ENCODE results near the gene CLCNKA.
A peak's percentile ranks its signal among the peaks of the same experiment; 100 is the strongest.
"Not testable (repeated sequence)": the region's sequence is repeated elsewhere in the genome, so short reads cannot be mapped to it uniquely, and the experiment has no call there.

Gene CLCNKA

GRCh38 chr1:16018308-16018707 is 3.5 kb upstream of the CLCNKA start:
- no peak for DNase-seq

- no peak for DNase-seq
Measured at GRCh38 chr1:16018749-16019643, 2.8 kb upstream of the CLCNKA start.

- no peak for DNase-seq
Measured at GRCh38 chr1:16019644-16020277, 2.1 kb upstream of the CLCNKA start.

GRCh38 chr1:16020325-16020724 is 1.5 kb upstream of the CLCNKA start:
- DNase-seq, result no peak

- DNase-seq, result not testable (repeated sequence)
Measured at GRCh38 chr1:16020878-16021277, 958 bp upstream of the CLCNKA start.

- no peak for DNase-seq
Measured at GRCh38 chr1:16022393-16022792, 557 bp downstream of the CLCNKA start.

GRCh38 chr1:16023050-16023653 is 1.3 kb downstream of the CLCNKA start:
- no peak for DNase-seq

DNA sequence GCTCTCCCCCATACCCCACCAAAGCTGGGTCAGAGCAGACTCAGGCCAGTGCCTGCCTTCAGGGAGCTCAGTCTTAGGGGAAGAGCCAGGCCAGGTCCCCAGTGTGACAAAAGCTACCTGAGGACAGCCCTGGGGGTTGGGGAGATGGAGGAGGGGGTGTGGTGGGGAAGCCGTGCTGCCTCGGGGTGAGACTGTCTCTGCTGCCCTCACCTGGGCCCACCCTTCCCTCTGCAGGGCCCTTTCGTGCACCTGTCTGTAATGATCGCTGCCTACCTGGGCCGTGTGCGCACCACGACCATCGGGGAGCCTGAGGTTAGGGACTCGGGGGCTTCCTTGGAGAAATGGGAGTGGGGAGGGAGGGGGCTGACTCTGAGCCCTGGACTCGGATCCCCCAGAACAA is 4.5 kb downstream of the CLCNKA start:
- not testable (repeated sequence) for DNase-seq

- peak; percentile 77 for DNase-seq
Measured at GRCh38 chr1:16026723-16027484, 5.1 kb downstream of the CLCNKA start.

DNA sequence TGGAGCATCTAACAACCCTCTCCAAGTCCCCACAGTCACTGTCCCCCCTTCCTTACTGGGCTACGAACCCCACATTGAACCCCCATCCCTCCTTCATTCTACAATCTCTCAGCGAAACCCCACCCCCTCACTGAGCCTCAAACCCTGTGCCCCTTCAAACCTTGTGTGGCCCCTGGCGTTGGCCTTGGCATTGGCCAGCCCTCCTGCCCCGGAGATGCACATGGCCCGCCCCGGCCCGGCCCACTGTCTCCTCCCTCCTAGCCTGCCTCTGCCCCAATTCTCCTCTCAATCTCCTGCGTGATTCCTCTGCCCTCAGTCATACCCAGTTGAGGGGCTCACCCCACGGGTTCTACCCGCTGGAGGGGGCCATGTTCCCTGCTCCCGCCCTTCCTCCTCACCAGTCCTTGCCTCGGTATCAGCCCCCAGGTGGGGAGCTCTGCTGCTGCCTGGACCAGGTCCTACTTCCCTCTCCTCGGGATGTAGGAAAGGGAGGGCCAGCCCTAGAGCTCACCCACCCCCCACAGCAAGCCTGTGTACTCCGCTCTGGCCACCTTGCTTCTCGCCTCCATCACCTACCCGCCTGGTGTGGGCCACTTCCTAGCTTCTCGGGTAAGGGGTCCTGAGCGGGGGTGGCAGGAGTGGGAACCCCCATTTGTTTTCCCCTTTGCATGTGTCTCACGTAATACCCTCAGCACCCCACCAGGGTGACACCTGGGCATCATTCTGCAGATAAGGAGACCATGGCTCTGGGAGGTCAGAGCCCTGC is 6.6 kb downstream of the CLCNKA start:
- DNase-seq, result no peak

GRCh38 chr1:16029003-16029268 is 7.1 kb downstream of the CLCNKA start:
- not testable (repeated sequence) for DNase-seq

GRCh38 chr1:16029288-16029687 is 7.5 kb downstream of the CLCNKA start:
- no peak for DNase-seq

DNA sequence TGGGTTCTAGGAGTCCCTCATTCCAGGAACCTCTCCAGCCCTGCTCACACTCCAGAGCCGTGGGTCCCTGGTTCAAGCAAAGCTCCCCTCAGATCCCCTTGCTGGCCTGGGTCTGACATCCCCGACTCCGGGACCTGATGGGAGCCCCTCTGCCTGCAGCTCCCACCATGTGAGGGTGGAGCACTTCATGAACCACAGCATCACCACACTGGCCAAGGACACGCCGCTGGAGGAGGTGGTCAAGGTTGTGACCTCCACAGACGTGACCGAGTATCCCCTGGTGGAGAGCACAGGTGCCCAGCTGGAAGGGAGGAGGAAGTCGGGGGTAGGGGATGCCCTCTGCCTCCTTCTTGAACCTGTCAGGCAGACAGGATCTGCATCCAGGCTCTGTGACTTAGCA is 9.7 kb downstream of the CLCNKA start:
- no peak for DNase-seq

GRCh38 chr1:16032388-16033102 is 10.7 kb downstream of the CLCNKA start:
- DNase-seq, result peak; percentile 94

GRCh38 chr1:16033103-16033632 is 11.3 kb downstream of the CLCNKA start:
- DNase-seq, result not testable (repeated sequence)

- not testable (repeated sequence) for DNase-seq
Measured at GRCh38 chr1:16036461-16036860, 14.6 kb downstream of the CLCNKA start.

GRCh38 chr1:16038620-16038912 is 16.7 kb downstream of the CLCNKA start:
- DNase-seq, result no peak

DNA sequence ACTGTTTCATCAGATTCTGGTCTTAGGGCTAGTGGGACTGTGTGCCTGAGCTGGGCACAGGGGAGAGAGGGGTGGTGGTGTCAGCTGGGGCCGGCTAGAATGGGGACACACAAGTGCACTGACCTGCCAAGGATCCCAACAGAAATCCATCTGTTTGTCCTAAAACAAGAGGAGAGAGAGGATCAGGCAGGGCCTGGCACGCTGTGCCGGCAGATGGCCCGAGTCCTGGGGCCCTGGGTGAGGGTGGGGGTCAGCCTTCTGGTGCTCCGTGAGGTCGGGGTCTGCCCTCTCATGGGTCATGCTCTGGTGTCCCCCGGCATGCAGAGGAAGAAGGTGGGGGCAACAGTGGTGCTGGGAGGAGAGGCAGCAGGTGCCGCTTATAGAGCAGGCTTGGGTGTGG is 18.0 kb downstream of the CLCNKA start:
- DNase-seq, result not testable (repeated sequence)

DNA sequence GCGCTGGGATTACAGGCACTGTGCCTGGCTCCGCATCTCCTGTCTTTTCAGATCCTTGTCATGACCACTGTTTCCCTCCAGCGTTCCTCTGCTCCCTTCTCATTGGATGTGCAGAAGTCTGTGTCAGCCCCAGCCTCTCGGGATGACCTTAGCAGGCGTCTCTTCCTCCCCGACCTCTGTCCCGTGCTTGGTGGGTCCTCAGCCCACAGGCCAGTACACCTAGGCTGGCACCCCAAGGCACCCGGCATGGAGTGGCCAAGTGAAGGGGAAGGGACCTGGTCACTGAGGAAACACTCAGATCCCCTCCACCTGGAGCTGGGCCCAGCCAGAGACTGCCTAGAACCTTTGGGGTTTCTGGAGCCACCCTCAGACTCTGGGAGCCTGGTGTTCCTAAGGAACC is 19.4 kb downstream of the CLCNKA start:
- no peak for DNase-seq

GRCh38 chr1:16042096-16042495 is 20.3 kb downstream of the CLCNKA start:
- no peak for DNase-seq

GRCh38 chr1:16042654-16043053 is 20.8 kb downstream of the CLCNKA start:
- not testable (repeated sequence) for DNase-seq

DNA sequence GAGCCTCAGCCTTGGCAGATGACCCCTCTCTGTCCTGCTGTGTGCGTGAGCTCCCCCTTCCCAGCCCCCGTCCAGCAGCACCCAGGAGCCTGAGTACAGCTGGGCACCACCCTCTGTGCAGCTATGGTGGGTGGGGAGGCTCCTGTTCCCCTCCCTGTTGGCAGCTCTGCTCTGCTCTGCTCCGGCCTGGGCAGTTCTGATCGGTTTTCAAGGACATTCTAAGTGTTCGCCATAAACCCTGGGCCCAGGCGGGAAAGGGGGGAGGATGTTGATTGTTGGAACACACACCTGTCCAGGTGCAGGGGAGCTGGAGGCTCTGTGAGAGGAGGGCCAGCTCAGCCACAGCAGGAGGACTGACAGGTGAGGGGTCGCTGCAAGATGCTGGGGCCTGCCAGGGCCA is 21.7 kb downstream of the CLCNKA start, which contains the start of gene CLCNKB:
Gene CLCNKB (plus strand): TSS at position 262 of the 400 bp plus-strand sequence. CDS start 711 bp downstream, outside the sequence.
- no peak for DNase-seq
